SJCRH30 (cell line): Measurements from ENCODE around the gene VDAC1. TPM values are rescaled to one million over a fixed set of nuclear protein-coding genes. Genes with fewer than 3 reads are reported as not detected.
"Not testable (repeated sequence)": the region's sequence is repeated elsewhere in the genome, so short reads cannot be mapped to it uniquely, and the experiment has no call there.

ENCODE experiments used
- DNase-seq, 2 experiments: peaks; one replicate each; pipeline ENCODE4 v3.0.0-alpha.2; 2015 to 2020
- H3K27ac ChIP-seq: fragments of 250-450 bp; sonication (Bioruptor Pico); 2 replicates; pipeline ENCODE4 v1.5.1; 2020; ENCODE audit warnings: mild to moderate bottlenecking, moderate library complexity
- H3K27me3 ChIP-seq: fragments of 250-450 bp; sonication (Bioruptor Pico); 2 replicates; pipeline ENCODE4 v1.5.1; 2020; ENCODE audit warnings: mild to moderate bottlenecking, moderate library complexity
- H3K36me3 ChIP-seq: fragments of 250-450 bp; sonication (Bioruptor Pico); 2 replicates; pipeline ENCODE4 v1.5.1; 2020; ENCODE audit warnings: mild to moderate bottlenecking, moderate library complexity
- H3K4me1 ChIP-seq: fragments of 250-450 bp; sonication (Bioruptor Pico); 2 replicates; pipeline ENCODE4 v1.5.1; 2020; ENCODE audit warnings: mild to moderate bottlenecking, moderate library complexity
- H3K4me3 ChIP-seq: fragments of 250-450 bp; sonication (Bioruptor Pico); 2 replicates; pipeline ENCODE4 v1.5.1; 2020; ENCODE audit warnings: mild to moderate bottlenecking, moderate library complexity
- H3K9me3 ChIP-seq: fragments of 250-450 bp; sonication (Bioruptor Pico); replicated peaks from 2 replicates; pipeline ENCODE4 v1.5.1; 2020; ENCODE audit warnings: mild to moderate bottlenecking, moderate library complexity
- total RNA-seq: library from RNA; depleted of rRNA; stranded (reverse); fragments of >200 nt; shearing (Covaris generic); gene quantifications from 2 replicates; pipeline ENCODE4 v1.2.3, GENCODE V29; 2014

VDAC1 gene
- total RNA-seq, 1 experiment from 2014 or later, result 340 TPM

- H3K4me1 ChIP-seq, H3K27me3 ChIP-seq, H3K4me3 ChIP-seq, H3K9me3 ChIP-seq, H3K36me3 ChIP-seq, DNase-seq, H3K27ac ChIP-seq: not testable (repeated sequence)
Observed at GRCh38 chr5:134030303-134030964, 25.7 kb upstream of the VDAC1 start.

- H3K27ac ChIP-seq, result no peak overlapping the region
- DNase-seq, result no peak
- H3K36me3 ChIP-seq, result no peaks in the 10 kb centered on the region
- H3K4me3 ChIP-seq, result no peak overlapping the region
- H3K4me1 ChIP-seq, result no peaks in the 10 kb centered on the region
- no peaks in the 10 kb centered on the region for H3K9me3 ChIP-seq
- H3K27me3 ChIP-seq, result no peaks in the 10 kb centered on the region
Observed at GRCh38 chr5:134029156-134029555, 24.4 kb upstream of the VDAC1 start.

GRCh38 chr5:134028496-134028895 lies 23.7 kb upstream of the VDAC1 start:
- Histone ChIP-seq H3K4me1 (no peaks in the 10 kb centered on the region), H3K36me3 (no peaks in the 10 kb centered on the region), H3K9me3 (no peaks in the 10 kb centered on the region), H3K27ac (no peak overlapping the region), H3K27me3 (no peaks in the 10 kb centered on the region), H3K4me3 (no peak overlapping the region)
- no peak for DNase-seq

- Histone ChIP-seq H3K9me3 (no peaks in the 10 kb centered on the region), H3K36me3 (no peaks in the 10 kb centered on the region), H3K4me1 (no peaks in the 10 kb centered on the region), H3K27me3 (no peaks in the 10 kb centered on the region), H3K4me3 (no peak overlapping the region), H3K27ac (no peak overlapping the region)
- no peak for DNase-seq
Observed at GRCh38 chr5:134027288-134027615, 22.5 kb upstream of the VDAC1 start.

GRCh38 chr5:134026521-134027287 lies 21.9 kb upstream of the VDAC1 start:
- Histone ChIP-seq H3K27me3 (no peaks in the 10 kb centered on the region), H3K4me3 (no peak overlapping the region), H3K4me1 (no peaks in the 10 kb centered on the region), H3K27ac (no peak overlapping the region), H3K9me3 (no peaks in the 10 kb centered on the region), H3K36me3 (no peaks in the 10 kb centered on the region)
- peak; percentile 68 to 76 for DNase-seq

- no peak for DNase-seq
- Histone ChIP-seq H3K27ac (no peak overlapping the region), H3K27me3 (no peaks in the 10 kb centered on the region), H3K4me1 (no peaks in the 10 kb centered on the region), H3K36me3 (no peaks in the 10 kb centered on the region), H3K4me3 (no peak overlapping the region), H3K9me3 (no peaks in the 10 kb centered on the region)
Observed at GRCh38 chr5:134025786-134026185, 21.0 kb upstream of the VDAC1 start.

- Histone ChIP-seq H3K36me3 (no peaks in the 10 kb centered on the region), H3K27ac (no peak overlapping the region), H3K27me3 (no peaks in the 10 kb centered on the region), H3K4me1 (no peaks in the 10 kb centered on the region), H3K4me3 (no peak overlapping the region), H3K9me3 (no peaks in the 10 kb centered on the region)
- DNase-seq, result no peak
Observed at GRCh38 chr5:134024811-134025210, 20.0 kb upstream of the VDAC1 start.

GRCh38 chr5:134022333-134022732 lies 17.6 kb upstream of the VDAC1 start:
- no peak overlapping the region for H3K27ac ChIP-seq
- H3K9me3 ChIP-seq, result no peaks in the 10 kb centered on the region
- H3K36me3 ChIP-seq, result no peaks in the 10 kb centered on the region
- H3K4me3 ChIP-seq, result no peak overlapping the region
- DNase-seq, result no peak
- no peaks in the 10 kb centered on the region for H3K4me1 ChIP-seq
- no peaks in the 10 kb centered on the region for H3K27me3 ChIP-seq

GRCh38 chr5:134020188-134020587 lies 15.4 kb upstream of the VDAC1 start:
- no peak for DNase-seq
- no peak overlapping the region for H3K4me3 ChIP-seq
- no peaks in the 10 kb centered on the region for H3K36me3 ChIP-seq
- H3K27ac ChIP-seq, result no peak overlapping the region
- H3K4me1 ChIP-seq, result no peaks in the 10 kb centered on the region
- H3K27me3 ChIP-seq, result no peaks in the 10 kb centered on the region
- H3K9me3 ChIP-seq, result no peaks in the 10 kb centered on the region

- no peaks in the 10 kb centered on the region for H3K36me3 ChIP-seq
- no peaks in the 10 kb centered on the region for H3K9me3 ChIP-seq
- no peaks in the 10 kb centered on the region for H3K27me3 ChIP-seq
- H3K27ac ChIP-seq, result no peak overlapping the region
- no peaks in the 10 kb centered on the region for H3K4me1 ChIP-seq
- no peak overlapping the region for H3K4me3 ChIP-seq
- no peak for DNase-seq
Observed at GRCh38 chr5:134019636-134020035, 14.9 kb upstream of the VDAC1 start.

- Histone ChIP-seq H3K4me1 (no peaks in the 10 kb centered on the region), H3K27ac (no peak overlapping the region), H3K27me3 (no peaks in the 10 kb centered on the region), H3K9me3 (no peaks in the 10 kb centered on the region), H3K36me3 (no peaks in the 10 kb centered on the region), H3K4me3 (no peak overlapping the region)
- DNase-seq, result no peak
Observed at GRCh38 chr5:134018986-134019316, 14.2 kb upstream of the VDAC1 start.

GRCh38 chr5:134018154-134018985 lies 13.6 kb upstream of the VDAC1 start:
- peak in 1 of 2 experiments; percentile 58 for DNase-seq
- no peaks in the 10 kb centered on the region for H3K36me3 ChIP-seq
- H3K27ac ChIP-seq, result no peak overlapping the region

GRCh38 chr5:134008266-134008749 lies 3.5 kb upstream of the VDAC1 start:
- Histone ChIP-seq H3K36me3 (no peaks in the 10 kb centered on the region), H3K4me3 (no peak overlapping the region), H3K27ac (no peak overlapping the region), H3K9me3 (no peaks in the 10 kb centered on the region), H3K27me3 (no peaks in the 10 kb centered on the region), H3K4me1 (peaks cover under 1% of the 10 kb centered on the region; the same call in 1 of the 2 replicates)
- no peak for DNase-seq

More at GRCh38 chr5:134018154-134018985, 13.6 kb upstream of the VDAC1 start:
- Histone ChIP-seq H3K4me3 (no peak overlapping the region), H3K27me3 (no peaks in the 10 kb centered on the region), H3K9me3 (no peaks in the 10 kb centered on the region), H3K4me1 (no peaks in the 10 kb centered on the region)

- DNase-seq, result peak; percentile 46 to 63
- H3K27me3 ChIP-seq, result no peaks in the 10 kb centered on the region
- H3K27ac ChIP-seq, result no peak overlapping the region
- H3K9me3 ChIP-seq, result no peaks in the 10 kb centered on the region
- no peak overlapping the region for H3K4me3 ChIP-seq
- H3K4me1 ChIP-seq, result peaks cover 5% of the 10 kb centered on the region; the same call in 1 of the 2 replicates
- H3K36me3 ChIP-seq, result no peaks in the 10 kb centered on the region
Observed at GRCh38 chr5:134007581-134008265, 2.9 kb upstream of the VDAC1 start.
